Neuronal stem cell (in vitro differentiated cells): Measurements from ENCODE around the gene ZNF3.

ENCODE experiments used
- DNase-seq: peaks from one replicate; pipeline ENCODE4 v3.0.0-alpha.2; 2013; ENCODE audit warnings: low spot score
- H2AFZ ChIP-seq: one replicate; pipeline ENCODE4 v1.6.1; 2013; ENCODE audit warnings: mild to moderate bottlenecking, low read length, inconsistent platforms
- H2AK5ac ChIP-seq: 2 replicates; pipeline ENCODE4 v1.6.1; 2013; ENCODE audit warnings: low read depth, mild to moderate bottlenecking, inconsistent platforms, low read length, moderate library complexity, mixed read lengths
- H2BK120ac ChIP-seq: 2 replicates; pipeline ENCODE4 v1.6.1; 2013; ENCODE audit warnings: low read depth, mild to moderate bottlenecking, inconsistent platforms, low read length, moderate library complexity, mixed read lengths
- H2BK12ac ChIP-seq: one replicate; pipeline ENCODE4 v1.6.1; 2013; ENCODE audit warnings: low read length, inconsistent platforms
- H2BK15ac ChIP-seq: 2 replicates; pipeline ENCODE4 v1.6.1; 2013; ENCODE audit warnings: mild to moderate bottlenecking, low read length, inconsistent platforms, mixed read lengths
- H2BK5ac ChIP-seq: one replicate; pipeline ENCODE4 v1.6.1; 2013; ENCODE audit warnings: inconsistent platforms, mild to moderate bottlenecking, low read length, moderate library complexity
- H3K14ac ChIP-seq: one replicate; pipeline ENCODE4 v1.6.1; 2013; ENCODE audit warnings: low read length, inconsistent platforms
- H3K18ac ChIP-seq: 2 replicates; pipeline ENCODE4 v1.6.1; 2013; ENCODE audit warnings: low read length, inconsistent platforms
- H3K23ac ChIP-seq: 2 replicates; pipeline ENCODE4 v1.6.1; 2013; ENCODE audit warnings: low read depth, mild to moderate bottlenecking, mixed read lengths, low read length, inconsistent platforms; ENCODE audit not compliant: poor library complexity
- H3K27ac ChIP-seq: replicated peaks from 3 replicates; pipeline ENCODE4 v1.5.1; 2013; ENCODE audit warnings: low read length, inconsistent platforms
- H3K27me3 ChIP-seq, 3 experiments: 2 replicates each; pipeline ENCODE4 v1.6.1; 2013; ENCODE audit warnings: low read length in 3 of 3, mild to moderate bottlenecking in 2 of 3, inconsistent platforms in 1 of 3, low read depth in 1 of 3, mixed read lengths in 1 of 3, moderate library complexity in 1 of 3; ENCODE audit not compliant: control insufficient read depth in 3 of 3, insufficient read depth in 3 of 3
- H3K36me3 ChIP-seq, 2 donors: replicated peaks in 1 of 2; 2 replicates each; pipeline ENCODE4 v1.6.1; 2013; ENCODE audit warnings: low read length in 2 of 2; ENCODE audit not compliant: control insufficient read depth in 2 of 2, insufficient read depth in 2 of 2
- H3K4ac ChIP-seq: 2 replicates; pipeline ENCODE4 v1.6.1; 2013; ENCODE audit warnings: inconsistent platforms, mild to moderate bottlenecking, low read length, moderate library complexity
- H3K4me1 ChIP-seq, 2 donors: 1 replicate in 1 of 2; 2 replicates in 1 of 2; pipeline ENCODE4 v1.6.1; 2013; ENCODE audit warnings: low read length in 2 of 2, low read depth in 1 of 2; ENCODE audit not compliant: control insufficient read depth in 2 of 2, insufficient read depth in 1 of 2
- H3K4me2 ChIP-seq: one replicate; pipeline ENCODE4 v1.6.1; 2013; ENCODE audit warnings: mild to moderate bottlenecking, low read length, inconsistent platforms; ENCODE audit not compliant: insufficient read depth, poor library complexity, severe bottlenecking
- H3K4me3 ChIP-seq, 2 donors: 2 replicates each; pipeline ENCODE4 v1.5.1; 2013; ENCODE audit warnings: low read length in 2 of 2, mild to moderate bottlenecking in 2 of 2, inconsistent platforms in 1 of 2, moderate library complexity in 1 of 2
- H3K79me1 ChIP-seq: one replicate; pipeline ENCODE4 v1.6.1; 2013; ENCODE audit warnings: low read depth, mild to moderate bottlenecking, inconsistent platforms, low read length, moderate library complexity
- H3K9ac ChIP-seq: one replicate; pipeline ENCODE4 v1.6.1; 2013; ENCODE audit warnings: mild to moderate bottlenecking, low read depth, low read length, inconsistent platforms; ENCODE audit not compliant: poor library complexity
- H3K9me3 ChIP-seq, 2 donors: replicated peaks in 1 of 2; 2 replicates each; pipeline versions ENCODE3 to v1.6.1; 2013; ENCODE audit warnings: low read length in 2 of 2, mild to moderate bottlenecking in 2 of 2, inconsistent platforms in 1 of 2, low read depth in 1 of 2, mixed read lengths in 1 of 2, moderate library complexity in 1 of 2; ENCODE audit not compliant: control insufficient read depth in 2 of 2, insufficient read depth in 1 of 2
- H4K8ac ChIP-seq: one replicate; pipeline ENCODE4 v1.6.1; 2013; ENCODE audit warnings: low read depth, mild to moderate bottlenecking, inconsistent platforms, low read length, moderate library complexity
- H4K91ac ChIP-seq: one replicate; pipeline ENCODE4 v1.6.1; 2013; ENCODE audit warnings: low read length, low read depth, mild to moderate bottlenecking, inconsistent platforms; ENCODE audit not compliant: poor library complexity
- WGBS, 2 donors: extraction: QIAGEN DNeasy Blood & Tissue Kit; methylation state at CpG; one replicate each; pipeline ENCODE4 v1.1.7; 2013; ENCODE audit warnings: missing lambda C conversion rate in 2 of 2, mixed read lengths in 1 of 2; ENCODE audit not compliant: insufficient read length in 2 of 2, insufficient replicate concordance in 1 of 2; ENCODE audit errors: extremely low coverage in 2 of 2; 5-methylcytosine and 5-hydroxymethylcytosine counted together

ZNF3 gene

GRCh38 chr7:100066953-100067352 is 14.6 kb downstream of the ZNF3 start:
- H3K4me1 ChIP-seq: no peaks in the 10 kb centered on the region
- no peak overlapping the region for H3K4me3 ChIP-seq
- H3K27me3 ChIP-seq: no peaks in the 10 kb centered on the region
- DNase-seq: no peak
- no peak overlapping the region for H4K91ac ChIP-seq
- no peak overlapping the region for H4K8ac ChIP-seq
- H3K79me1 ChIP-seq: no peaks in the 10 kb centered on the region
- no peak overlapping the region for H2BK15ac ChIP-seq
- no CpG with 5 or more reads among the region's 7 CpGs for WGBS, 2 donors
- H3K4ac ChIP-seq: no peak overlapping the region
- H2BK5ac ChIP-seq: no peak overlapping the region
- H3K27ac ChIP-seq: no peak overlapping the region
- H2BK12ac ChIP-seq: no peak overlapping the region
- H3K18ac ChIP-seq: no peak overlapping the region
- H3K9ac ChIP-seq: no peak overlapping the region
- H2AK5ac ChIP-seq: no peak overlapping the region
- H2BK120ac ChIP-seq: no peak overlapping the region
- H3K23ac ChIP-seq: no peak overlapping the region
- H3K9me3 ChIP-seq: peaks cover 30 to 33% of the 10 kb centered on the region in 2 donors
- no peak overlapping the region for H3K14ac ChIP-seq
- peaks cover 51 to 84% of the 10 kb centered on the region in 2 donors for H3K36me3 ChIP-seq
- no peak overlapping the region for H2AFZ ChIP-seq
- H3K4me2 ChIP-seq: no peak overlapping the region

DNA sequence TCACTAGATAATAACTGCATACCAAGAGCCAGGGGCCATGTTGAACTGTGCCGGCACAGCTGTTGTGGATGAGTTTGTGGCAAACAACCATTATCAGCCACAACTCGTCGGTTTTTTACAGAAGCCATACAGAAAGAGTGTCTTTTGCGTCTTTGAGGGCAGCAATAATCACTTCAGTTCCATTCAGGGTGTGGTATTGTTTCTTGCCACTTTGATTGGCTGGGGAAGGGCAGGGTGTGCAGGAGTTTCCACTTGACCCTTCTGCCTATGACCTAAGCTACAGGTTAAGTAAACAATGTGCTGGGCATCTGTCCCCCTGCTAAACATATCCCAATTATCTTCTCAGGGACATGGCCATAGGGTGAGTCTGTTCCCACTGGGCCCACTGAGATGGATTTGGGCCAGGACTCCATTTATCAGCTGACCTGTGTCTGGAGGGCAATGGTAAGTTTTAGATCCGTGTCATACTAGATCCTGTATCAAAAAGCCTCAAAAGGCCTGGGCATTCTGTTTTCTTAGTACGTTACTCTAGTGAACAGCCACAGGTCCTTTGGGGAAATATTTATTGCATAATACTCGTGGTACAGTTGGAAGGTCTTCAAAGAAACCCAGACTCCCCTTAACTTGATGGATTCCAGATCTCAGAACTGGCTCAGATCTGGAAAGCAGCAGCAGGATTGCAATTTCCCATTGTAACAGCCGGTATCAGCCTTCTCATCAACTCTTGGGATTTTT is 15.9 kb downstream of the ZNF3 start:
- H2AK5ac ChIP-seq: no peak overlapping the region
- no peak overlapping the region for H3K4me3 ChIP-seq
- no peak overlapping the region for H3K4me2 ChIP-seq
- no peak overlapping the region for H3K14ac ChIP-seq
- H3K18ac ChIP-seq: no peak overlapping the region
- H3K36me3 ChIP-seq: peaks cover 43 to 84% of the 10 kb centered on the region in 2 donors
- H3K79me1 ChIP-seq: no peaks in the 10 kb centered on the region
- no peak overlapping the region for H3K27ac ChIP-seq
- H3K4me1 ChIP-seq: no peaks in the 10 kb centered on the region
- H3K9ac ChIP-seq: no peak overlapping the region
- WGBS, 2 donors: no CpG with 5 or more reads among the region's 8 CpGs
- peaks cover 17 to 20% of the 10 kb centered on the region in 2 donors for H3K9me3 ChIP-seq
- no peak overlapping the region for H2BK120ac ChIP-seq
- H2BK5ac ChIP-seq: no peak overlapping the region
- no peak overlapping the region for H2AFZ ChIP-seq
- no peaks in the 10 kb centered on the region for H3K27me3 ChIP-seq
- H2BK12ac ChIP-seq: no peak overlapping the region
- H3K23ac ChIP-seq: no peak overlapping the region
- no peak for DNase-seq
- H4K8ac ChIP-seq: no peak overlapping the region
- H4K91ac ChIP-seq: no peak overlapping the region
- no peak overlapping the region for H2BK15ac ChIP-seq
- H3K4ac ChIP-seq: no peak overlapping the region

DNA sequence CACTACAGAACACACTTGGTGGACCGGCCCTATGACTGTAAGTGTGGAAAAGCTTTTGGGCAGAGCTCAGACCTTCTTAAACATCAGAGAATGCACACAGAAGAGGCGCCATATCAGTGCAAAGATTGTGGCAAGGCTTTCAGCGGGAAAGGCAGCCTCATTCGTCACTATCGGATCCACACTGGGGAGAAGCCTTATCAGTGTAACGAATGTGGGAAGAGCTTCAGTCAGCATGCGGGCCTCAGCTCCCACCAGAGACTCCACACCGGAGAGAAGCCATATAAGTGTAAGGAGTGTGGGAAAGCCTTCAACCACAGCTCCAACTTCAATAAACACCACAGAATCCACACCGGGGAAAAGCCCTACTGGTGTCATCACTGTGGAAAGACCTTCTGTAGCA is 17.4 kb downstream of the ZNF3 start:
- Histone ChIP-seq H2AK5ac (no peak overlapping the region), H3K4me2 (no peak overlapping the region), H4K91ac (no peak overlapping the region), H3K27me3 (no peaks in the 10 kb centered on the region), H2BK15ac (no peak overlapping the region), H4K8ac (no peak overlapping the region), H3K18ac (no peak overlapping the region), H3K27ac (no peak overlapping the region), H3K23ac (no peak overlapping the region), H3K9me3 (peaks cover 2 to 9% of the 10 kb centered on the region in 2 donors), H2BK12ac (no peak overlapping the region), H2BK120ac (no peak overlapping the region), H3K4ac (no peak overlapping the region), H3K79me1 (no peaks in the 10 kb centered on the region), H3K4me1 (no peaks in the 10 kb centered on the region), H3K14ac (no peak overlapping the region), H2AFZ (no peak overlapping the region), H2BK5ac (no peak overlapping the region), H3K4me3 (no peak overlapping the region), H3K9ac (no peak overlapping the region), H3K36me3 (peaks cover 35 to 81% of the 10 kb centered on the region in 2 donors)
- DNase-seq: no peak
- no CpG with 5 or more reads among the region's 9 CpGs for WGBS, 2 donors

- no peak overlapping the region for H2BK5ac ChIP-seq
- H3K36me3 ChIP-seq: peaks cover 34 to 81% of the 10 kb centered on the region in 2 donors
These were observed 18.1 kb downstream of the ZNF3 start for GRCh38 chr7:100063376-100063775.

More at GRCh38 chr7:100063376-100063775, 18.1 kb downstream of the ZNF3 start:
- H4K8ac ChIP-seq: no peak overlapping the region
- no peaks in the 10 kb centered on the region for H3K27me3 ChIP-seq
- no peak overlapping the region for H2AK5ac ChIP-seq
- H3K79me1 ChIP-seq: no peaks in the 10 kb centered on the region
- no CpG with 5 or more reads among the region's 4 CpGs for WGBS, 2 donors
- peaks cover 0 to 7% of the 10 kb centered on the region in 2 donors for H3K9me3 ChIP-seq
- H3K4me1 ChIP-seq: no peaks in the 10 kb centered on the region
- H4K91ac ChIP-seq: no peak overlapping the region
- no peak overlapping the region for H2BK120ac ChIP-seq
- no peak overlapping the region for H3K14ac ChIP-seq
- no peak overlapping the region for H3K9ac ChIP-seq
- no peak overlapping the region for H3K4me2 ChIP-seq
- no peak for DNase-seq
- no peak overlapping the region for H2BK12ac ChIP-seq
- no peak overlapping the region for H3K27ac ChIP-seq
- H3K4ac ChIP-seq: no peak overlapping the region
- H2AFZ ChIP-seq: no peak overlapping the region
- H3K4me3 ChIP-seq: no peak overlapping the region
- no peak overlapping the region for H3K23ac ChIP-seq
- H2BK15ac ChIP-seq: no peak overlapping the region
- H3K18ac ChIP-seq: no peak overlapping the region
